SK-N-SH (cell line): Measurements from ENCODE around the gene NECAB2.

Experiments
- ELF1 ChIP-seq: IDR thresholded peaks from 2 replicates; pipeline ENCODE4 v1.4.0; 2012
- EP300 ChIP-seq, 2 experiments: IDR thresholded peaks; 2 replicates each; pipeline versions ENCODE4 v1.4.0 to v1.6.1; 2012; ENCODE audit warnings: borderline replicate concordance in 1 of 2, low read depth in 1 of 2, low read length in 1 of 2
- NFIC ChIP-seq: IDR thresholded peaks from 2 replicates; pipeline ENCODE4 v1.4.0; 2012; ENCODE audit warnings: borderline replicate concordance
- NRF1 ChIP-seq: IDR thresholded peaks from 2 replicates; pipeline ENCODE4 v1.6.1; 2012; ENCODE audit warnings: low read depth, mild to moderate bottlenecking, low read length
- PBX3 ChIP-seq: IDR thresholded peaks from 2 replicates; pipeline ENCODE4; 2012
- POLR2AphosphoS5 ChIP-seq: IDR thresholded peaks from 2 replicates; pipeline ENCODE4 v1.6.1; 2012; ENCODE audit warnings: low read depth, low read length
- RAD21 ChIP-seq: IDR thresholded peaks from 2 replicates; pipeline ENCODE4 v1.6.1; 2012; ENCODE audit warnings: mild to moderate bottlenecking, low read length
- REST ChIP-seq: IDR thresholded peaks from 2 replicates; pipeline ENCODE4 v1.6.1; 2012; ENCODE audit warnings: mild to moderate bottlenecking, low read depth, low read length, moderate library complexity
- RFX5 ChIP-seq: IDR thresholded peaks from 2 replicates; pipeline ENCODE4 v1.6.1; 2012; ENCODE audit warnings: mild to moderate bottlenecking, improper control_type of control experiment, low read length
- SMC3 ChIP-seq: IDR thresholded peaks from 2 replicates; pipeline ENCODE4 v1.6.1; 2012; ENCODE audit warnings: low read depth, low read length, improper control_type of control experiment
- TF ChIP-seq, protein P1 (sequence below): fragments of 200-600 bp; sonication (generic); IDR thresholded peaks from 2 replicates; pipeline ENCODE4 v1.6.1; 2017; ENCODE audit warnings: antibody characterized with exemption, mild to moderate bottlenecking, moderate library complexity
- TF ChIP-seq, protein P2 (sequence below): fragments of 150-350 bp; IDR thresholded peaks from 2 replicates; pipeline ENCODE4 v1.6.1; 2017; ENCODE audit warnings: antibody characterized with exemption, low read length, low read depth, borderline replicate concordance
- TF ChIP-seq, protein P3 (sequence below): IDR thresholded peaks from 2 replicates; pipeline ENCODE4 v1.4.0; 2012; ENCODE audit warnings: low read depth

- TF ChIP-seq, protein P1, sequence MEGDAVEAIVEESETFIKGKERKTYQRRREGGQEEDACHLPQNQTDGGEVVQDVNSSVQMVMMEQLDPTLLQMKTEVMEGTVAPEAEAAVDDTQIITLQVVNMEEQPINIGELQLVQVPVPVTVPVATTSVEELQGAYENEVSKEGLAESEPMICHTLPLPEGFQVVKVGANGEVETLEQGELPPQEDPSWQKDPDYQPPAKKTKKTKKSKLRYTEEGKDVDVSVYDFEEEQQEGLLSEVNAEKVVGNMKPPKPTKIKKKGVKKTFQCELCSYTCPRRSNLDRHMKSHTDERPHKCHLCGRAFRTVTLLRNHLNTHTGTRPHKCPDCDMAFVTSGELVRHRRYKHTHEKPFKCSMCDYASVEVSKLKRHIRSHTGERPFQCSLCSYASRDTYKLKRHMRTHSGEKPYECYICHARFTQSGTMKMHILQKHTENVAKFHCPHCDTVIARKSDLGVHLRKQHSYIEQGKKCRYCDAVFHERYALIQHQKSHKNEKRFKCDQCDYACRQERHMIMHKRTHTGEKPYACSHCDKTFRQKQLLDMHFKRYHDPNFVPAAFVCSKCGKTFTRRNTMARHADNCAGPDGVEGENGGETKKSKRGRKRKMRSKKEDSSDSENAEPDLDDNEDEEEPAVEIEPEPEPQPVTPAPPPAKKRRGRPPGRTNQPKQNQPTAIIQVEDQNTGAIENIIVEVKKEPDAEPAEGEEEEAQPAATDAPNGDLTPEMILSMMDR, result no peak
- TF ChIP-seq, protein P2, sequence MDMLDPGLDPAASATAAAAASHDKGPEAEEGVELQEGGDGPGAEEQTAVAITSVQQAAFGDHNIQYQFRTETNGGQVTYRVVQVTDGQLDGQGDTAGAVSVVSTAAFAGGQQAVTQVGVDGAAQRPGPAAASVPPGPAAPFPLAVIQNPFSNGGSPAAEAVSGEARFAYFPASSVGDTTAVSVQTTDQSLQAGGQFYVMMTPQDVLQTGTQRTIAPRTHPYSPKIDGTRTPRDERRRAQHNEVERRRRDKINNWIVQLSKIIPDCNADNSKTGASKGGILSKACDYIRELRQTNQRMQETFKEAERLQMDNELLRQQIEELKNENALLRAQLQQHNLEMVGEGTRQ, result no peak
- TF ChIP-seq POLR2AphosphoS5 (no peak), RFX5 (no peak), REST (no peak), SMC3 (no peak), PBX3 (no peak), NRF1 (no peak), EP300 (IDR thresholded peaks at IDR 0.05; ENCODE audit: borderline replicate concordance in 1 of 2, low read depth in 1 of 2, low read length in 1 of 2) (no peak), RAD21 (no peak), ELF1 (no peak), NFIC (no peak)
- TF ChIP-seq, protein P3, sequence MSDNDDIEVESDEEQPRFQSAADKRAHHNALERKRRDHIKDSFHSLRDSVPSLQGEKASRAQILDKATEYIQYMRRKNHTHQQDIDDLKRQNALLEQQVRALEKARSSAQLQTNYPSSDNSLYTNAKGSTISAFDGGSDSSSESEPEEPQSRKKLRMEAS, result no peak
These were observed 70.4 kb downstream of the NECAB2 start for GRCh38 chr16:84038469-84038868.
